ENCODE data around the gene C2CD3. TPM values are rescaled to one million over a fixed set of nuclear protein-coding genes. Genes with fewer than 3 reads are reported as not detected.
A peak's percentile ranks its signal among the peaks of the same experiment; 100 is the strongest.

Gene C2CD3
- total and polyA plus RNA-seq, 10 of the 15 experiments (the other 5 are each of a cell fraction or from before 2014, with no cell fraction given) = 2.3 to 24.0 (median 16.3) TPM

DNA sequence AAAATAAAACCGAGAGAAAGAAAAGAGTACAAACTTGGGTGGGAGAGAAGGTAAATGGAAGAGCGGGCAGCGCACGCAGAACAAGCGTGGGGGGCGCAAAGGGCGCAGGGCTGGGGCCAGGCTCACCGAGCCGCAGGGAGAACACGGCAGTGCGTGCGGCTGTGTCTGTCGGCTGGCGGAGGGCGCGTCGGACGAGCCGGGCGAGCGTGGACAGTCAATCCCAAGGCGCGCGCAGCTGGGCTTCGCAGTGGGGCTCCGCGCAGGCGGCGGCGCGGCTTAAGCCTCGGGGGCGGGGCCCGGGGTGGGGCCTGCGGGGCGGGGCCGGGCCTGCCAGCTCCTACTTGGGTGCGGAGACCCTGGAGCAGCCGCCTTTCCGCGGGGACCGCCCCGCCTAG lies 188.2 kb downstream of the C2CD3 start, which contains the start of gene UCP2 (continued):
- TF ChIP-seq CBX3 (IDR thresholded peaks at IDR 0.05; ENCODE audit: borderline replicate concordance, low read depth) (no peak), SRF (IDR thresholded peaks at IDR 0.05; ENCODE audit: low read depth in 2 of 2, low read length in 2 of 2) (no peak), TCF3 (IDR thresholded peaks at IDR 0.05; ENCODE audit: borderline replicate concordance, insufficient read depth, low read depth, low read length) (0 out of 2 replicates have a peak, but pooled peaks have one; percentile 60)
- TF ChIP-seq, protein P1, sequence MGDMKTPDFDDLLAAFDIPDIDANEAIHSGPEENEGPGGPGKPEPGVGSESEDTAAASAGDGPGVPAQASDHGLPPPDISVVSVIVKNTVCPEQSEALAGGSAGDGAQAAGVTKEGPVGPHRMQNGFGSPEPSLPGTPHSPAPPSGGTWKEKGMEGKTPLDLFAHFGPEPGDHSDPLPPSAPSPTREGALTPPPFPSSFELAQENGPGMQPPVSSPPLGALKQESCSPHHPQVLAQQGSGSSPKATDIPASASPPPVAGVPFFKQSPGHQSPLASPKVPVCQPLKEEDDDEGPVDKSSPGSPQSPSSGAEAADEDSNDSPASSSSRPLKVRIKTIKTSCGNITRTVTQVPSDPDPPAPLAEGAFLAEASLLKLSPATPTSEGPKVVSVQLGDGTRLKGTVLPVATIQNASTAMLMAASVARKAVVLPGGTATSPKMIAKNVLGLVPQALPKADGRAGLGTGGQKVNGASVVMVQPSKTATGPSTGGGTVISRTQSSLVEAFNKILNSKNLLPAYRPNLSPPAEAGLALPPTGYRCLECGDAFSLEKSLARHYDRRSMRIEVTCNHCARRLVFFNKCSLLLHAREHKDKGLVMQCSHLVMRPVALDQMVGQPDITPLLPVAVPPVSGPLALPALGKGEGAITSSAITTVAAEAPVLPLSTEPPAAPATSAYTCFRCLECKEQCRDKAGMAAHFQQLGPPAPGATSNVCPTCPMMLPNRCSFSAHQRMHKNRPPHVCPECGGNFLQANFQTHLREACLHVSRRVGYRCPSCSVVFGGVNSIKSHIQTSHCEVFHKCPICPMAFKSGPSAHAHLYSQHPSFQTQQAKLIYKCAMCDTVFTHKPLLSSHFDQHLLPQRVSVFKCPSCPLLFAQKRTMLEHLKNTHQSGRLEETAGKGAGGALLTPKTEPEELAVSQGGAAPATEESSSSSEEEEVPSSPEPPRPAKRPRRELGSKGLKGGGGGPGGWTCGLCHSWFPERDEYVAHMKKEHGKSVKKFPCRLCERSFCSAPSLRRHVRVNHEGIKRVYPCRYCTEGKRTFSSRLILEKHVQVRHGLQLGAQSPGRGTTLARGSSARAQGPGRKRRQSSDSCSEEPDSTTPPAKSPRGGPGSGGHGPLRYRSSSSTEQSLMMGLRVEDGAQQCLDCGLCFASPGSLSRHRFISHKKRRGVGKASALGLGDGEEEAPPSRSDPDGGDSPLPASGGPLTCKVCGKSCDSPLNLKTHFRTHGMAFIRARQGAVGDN (IDR thresholded peaks at IDR 0.05) = 0 out of 2 replicates have a peak, but pooled peaks have one; percentile 17

DNA sequence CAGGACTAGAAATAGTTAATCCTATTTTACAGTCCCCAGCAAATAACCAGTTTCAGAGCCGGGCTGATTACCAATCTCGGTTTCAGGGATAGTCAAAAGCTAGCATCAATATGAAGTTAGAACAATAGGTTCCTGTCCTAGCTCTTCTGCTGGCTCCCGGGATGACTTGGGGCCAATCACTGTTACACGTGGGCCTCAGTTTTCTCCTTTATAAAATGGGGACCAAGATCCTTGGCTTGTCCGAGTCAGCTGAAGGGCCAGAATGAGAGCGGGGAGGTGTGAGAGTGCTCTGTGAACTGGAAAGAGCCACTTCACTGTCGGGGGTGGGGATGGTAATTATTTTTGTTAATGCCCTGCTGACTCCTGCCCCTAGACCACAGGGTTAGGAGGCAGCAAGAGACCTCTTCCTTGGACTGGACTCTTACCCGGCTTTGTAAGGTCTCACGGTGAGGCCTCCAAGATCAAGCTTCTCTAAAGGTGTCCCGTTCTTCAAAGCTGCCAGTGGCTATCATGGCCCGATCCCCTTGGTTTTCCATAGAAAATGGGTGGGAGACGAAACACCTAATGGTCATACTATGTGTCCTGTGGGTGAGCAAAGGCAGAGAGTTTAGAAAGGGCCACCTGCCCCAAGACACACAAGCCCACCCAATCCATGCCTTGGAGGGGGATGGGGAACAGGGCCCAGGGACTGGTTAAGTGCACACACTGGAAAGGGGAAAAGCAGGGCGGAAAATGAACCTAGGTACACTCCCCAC lies 189.6 kb downstream of the C2CD3 start:
- peaks cover 47% of the 10 kb centered on the region for H3K79me2 ChIP-seq (ENCODE audit: control insufficient read depth, insufficient read depth, low read length)
- SMC1A ChIA-PET (ENCODE audit: uncharacterized antibody, unreplicated experiment) = interaction anchor here (1.0 to 5.5 kb wide), 15 partner anchors 10 to 202 kb away, joined by 4 to 49 read pairs (median 13); partner anchors contain the start of genes C2CD3 and PPME1
- intact Hi-C loops (cut with micrococcal nuclease; ENCODE audit: unreplicated experiment) = loop anchor here (5.0 kb wide), 2 partner anchors 41 to 191 kb away; partner anchors contain the start of genes C2CD3 and PPME1
- TF ChIP-seq CHD2 (IDR thresholded peaks at IDR 0.05; ENCODE audit: borderline replicate concordance, low read depth, low read length) = 0 out of 2 replicates have a peak, but pooled peaks have one; percentile 39
- no peak for TF ChIP-seq ZSCAN29 (IDR thresholded peaks at IDR 0.05)
- no peak for TF ChIP-seq HCFC1 (IDR thresholded peaks at IDR 0.05; ENCODE audit: low read length)
- TF ChIP-seq MXI1 (IDR thresholded peaks at IDR 0.05; ENCODE audit: low read depth, low read length) = no peak
- TF ChIP-seq CREB1 (IDR thresholded peaks at IDR 0.05; ENCODE audit: low read depth) = no peak
- TF ChIP-seq, protein P2, sequence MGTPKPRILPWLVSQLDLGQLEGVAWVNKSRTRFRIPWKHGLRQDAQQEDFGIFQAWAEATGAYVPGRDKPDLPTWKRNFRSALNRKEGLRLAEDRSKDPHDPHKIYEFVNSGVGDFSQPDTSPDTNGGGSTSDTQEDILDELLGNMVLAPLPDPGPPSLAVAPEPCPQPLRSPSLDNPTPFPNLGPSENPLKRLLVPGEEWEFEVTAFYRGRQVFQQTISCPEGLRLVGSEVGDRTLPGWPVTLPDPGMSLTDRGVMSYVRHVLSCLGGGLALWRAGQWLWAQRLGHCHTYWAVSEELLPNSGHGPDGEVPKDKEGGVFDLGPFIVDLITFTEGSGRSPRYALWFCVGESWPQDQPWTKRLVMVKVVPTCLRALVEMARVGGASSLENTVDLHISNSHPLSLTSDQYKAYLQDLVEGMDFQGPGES (IDR thresholded peaks at IDR 0.05) = no peak
- TF ChIP-seq SIX5 (IDR thresholded peaks at IDR 0.05; ENCODE audit: low read depth, low read length, severe bottlenecking) = no peak
- TF ChIP-seq, protein P3, sequence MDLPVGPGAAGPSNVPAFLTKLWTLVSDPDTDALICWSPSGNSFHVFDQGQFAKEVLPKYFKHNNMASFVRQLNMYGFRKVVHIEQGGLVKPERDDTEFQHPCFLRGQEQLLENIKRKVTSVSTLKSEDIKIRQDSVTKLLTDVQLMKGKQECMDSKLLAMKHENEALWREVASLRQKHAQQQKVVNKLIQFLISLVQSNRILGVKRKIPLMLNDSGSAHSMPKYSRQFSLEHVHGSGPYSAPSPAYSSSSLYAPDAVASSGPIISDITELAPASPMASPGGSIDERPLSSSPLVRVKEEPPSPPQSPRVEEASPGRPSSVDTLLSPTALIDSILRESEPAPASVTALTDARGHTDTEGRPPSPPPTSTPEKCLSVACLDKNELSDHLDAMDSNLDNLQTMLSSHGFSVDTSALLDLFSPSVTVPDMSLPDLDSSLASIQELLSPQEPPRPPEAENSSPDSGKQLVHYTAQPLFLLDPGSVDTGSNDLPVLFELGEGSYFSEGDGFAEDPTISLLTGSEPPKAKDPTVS (IDR thresholded peaks at IDR 0.05; ENCODE audit: low read depth, low read length) = no peak
- 0 out of 2 replicates have a peak, but pooled peaks have one; percentile 11 for TF ChIP-seq RUNX3 (IDR thresholded peaks at IDR 0.05; ENCODE audit: low read length)
- TF ChIP-seq SMC3 (IDR thresholded peaks at IDR 0.05; ENCODE audit: borderline replicate concordance, low read length) = no peak
- TF ChIP-seq SP1 (IDR thresholded peaks at IDR 0.05; ENCODE audit: low read depth, low read length) = no peak

More for the DNA sequence above, 189.6 kb downstream of the C2CD3 start:
- H3K9ac ChIP-seq (ENCODE audit: control insufficient read depth, insufficient read depth, low read length) = peak overlapping the region; percentile 92
- H3K4me1 ChIP-seq (ENCODE audit: control insufficient read depth, insufficient read depth, low read length) = peaks cover 29% of the 10 kb centered on the region
- ChIA-PET RAD21 (ENCODE audit: unreplicated experiment) (interaction anchor here (0.6 to 5.1 kb wide), 13 partner anchors 9 to 275 kb away, joined by 3 to 47 read pairs (median 12); partner anchors contain the start of genes C2CD3 and PPME1), CTCF (interaction anchor here (0.6 to 4.0 kb wide), 8 partner anchors 14 to 586 kb away, joined by 3 to 48 read pairs (median 4); no protein-coding TSS in a partner anchor), POLR2A (interaction anchor here (0.6 to 4.3 kb wide), 16 partner anchors 10 to 402 kb away, joined by 3 to 41 read pairs (median 10); partner anchors contain the start of genes C2CD3, MRPL48, PPME1 and RAB6A)
- peaks cover 16 to 20% of the 10 kb centered on the region in 2 experiments for H3K36me3 ChIP-seq (ENCODE audit: control insufficient read depth in 2 of 2, insufficient read depth in 2 of 2, low read length in 1 of 2)
- H3K27ac ChIP-seq (ENCODE audit: control insufficient read depth, insufficient read depth) = peak overlapping the region; percentile 85
- no peaks in the 10 kb centered on the region for H3K27me3 ChIP-seq (replicated peaks in 1 of 2; ENCODE audit: control insufficient read depth in 2 of 2, insufficient read depth in 2 of 2, low read length in 1 of 2)
- no TSS peak for BruUV-seq (replicated peaks)
- H3K4me3 ChIP-seq = peak overlapping the region; percentile 89
- in situ Hi-C loops (cut with MboI) = no loop called here
- no peaks in the 10 kb centered on the region for H4K20me1 ChIP-seq (ENCODE audit: control insufficient read depth, insufficient read depth)
- ATAC-seq = no peak
- no peak for FAIRE-seq
- no peak for DNase-seq (ENCODE audit: low read depth, low spot score)
- H2AFZ ChIP-seq (ENCODE audit: control insufficient read depth, low read depth, low read length) = no peak overlapping the region
- H3K4me2 ChIP-seq (ENCODE audit: control insufficient read depth, insufficient read depth) = peak overlapping the region; percentile 88
- WGBS (ENCODE audit: insufficient coverage, insufficient replicate concordance, low lambda C conversion rate, missing lambda C conversion rate) = 4% methylated on average over 13 of the region's 13 CpGs
- no peaks in the 10 kb centered on the region for H3K9me3 ChIP-seq (replicated peaks; ENCODE audit: control insufficient read depth, insufficient read depth, low read length)
